Measurements from ENCODE around the gene RBM24. TPM values are rescaled to one million over a fixed set of nuclear protein-coding genes. Genes with fewer than 3 reads are reported as not detected.

Gene RBM24
- total RNA-seq, 1 experiment from 2014 or later: 0.24 TPM

DNA sequence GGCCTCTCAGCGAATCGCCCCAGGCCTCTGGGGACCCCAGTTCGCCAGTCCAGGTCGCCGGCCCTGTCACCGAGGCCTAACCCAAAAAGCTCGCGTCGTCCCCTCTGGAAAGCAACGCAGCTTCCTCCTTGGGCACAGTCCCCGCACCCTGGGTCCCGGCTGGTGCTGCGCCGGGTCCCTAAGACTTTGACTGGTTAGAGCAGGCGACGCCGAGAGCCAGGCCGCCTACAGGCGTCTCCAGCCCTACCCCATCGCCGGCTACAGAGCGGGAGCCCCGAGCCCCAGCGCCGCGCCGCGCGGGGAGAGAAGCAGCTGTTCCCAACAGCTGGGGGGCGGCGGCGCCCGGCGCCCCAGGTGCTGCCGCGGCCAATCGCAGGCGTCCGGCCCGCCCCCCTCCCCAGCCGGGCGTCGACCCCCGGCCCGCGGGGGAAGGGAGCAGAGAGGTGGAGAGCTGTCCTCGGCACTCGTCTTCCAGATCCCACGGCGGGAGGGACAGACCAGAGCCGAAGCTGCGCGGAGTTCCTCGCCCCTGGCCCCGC lies 540 bp upstream of the RBM24 start:
- no peak overlapping the region for H3K27ac ChIP-seq (ENCODE audit: low read depth, low read length, poor library complexity, severe bottlenecking)

DNA sequence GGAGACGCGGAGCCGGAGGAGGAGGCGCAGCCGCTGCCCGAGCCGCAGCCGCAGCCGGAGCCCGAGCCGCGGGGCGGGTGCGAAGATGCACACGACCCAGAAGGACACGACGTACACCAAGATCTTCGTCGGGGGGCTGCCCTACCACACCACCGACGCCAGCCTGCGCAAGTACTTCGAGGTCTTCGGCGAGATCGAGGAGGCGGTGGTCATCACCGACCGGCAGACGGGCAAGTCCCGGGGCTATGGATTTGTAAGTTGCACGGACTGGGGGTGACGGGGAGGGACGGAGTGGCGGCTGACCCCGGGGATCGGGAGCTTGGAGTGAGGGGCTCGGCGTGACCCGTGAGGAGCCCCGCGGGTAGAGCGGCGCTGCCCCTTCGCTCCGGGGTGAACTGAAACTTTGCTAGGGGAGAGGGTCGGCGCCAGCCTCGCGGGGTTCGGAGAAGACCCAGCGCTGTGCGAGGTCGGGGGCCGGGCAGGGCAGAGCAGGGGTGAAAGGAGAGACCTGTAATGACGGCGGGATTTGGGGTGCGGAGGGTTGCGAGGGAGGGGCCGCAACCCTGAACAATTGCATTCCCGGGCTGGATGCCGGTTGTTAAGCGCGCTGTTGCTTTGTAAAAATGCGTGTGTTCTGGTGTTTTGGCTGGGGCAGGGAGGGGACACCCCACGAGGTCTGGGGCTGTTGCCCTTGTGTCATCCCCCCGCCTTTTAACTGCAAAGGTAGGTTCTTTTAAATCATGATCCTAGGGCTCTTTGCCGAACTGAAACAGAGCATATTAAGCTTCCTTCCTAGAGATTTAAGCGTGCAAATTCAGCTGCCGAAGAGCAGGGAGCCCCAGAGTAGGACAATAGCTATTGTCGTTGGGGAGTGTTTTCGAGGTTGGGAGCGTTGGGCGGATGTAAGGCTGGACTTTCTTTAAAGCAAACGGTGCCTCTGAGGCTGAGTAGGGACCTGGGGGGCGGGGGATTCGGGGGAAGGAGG lies 628 bp downstream of the RBM24 start:
- CTCF ChIA-PET: no interaction called here
- no peaks in the 10 kb centered on the region for H3K36me3 ChIP-seq (ENCODE audit: insufficient read depth, low read length, poor library complexity, severe bottlenecking)
- intact Hi-C loops (cut with micrococcal nuclease; ENCODE audit: unreplicated experiment): loop anchor here (5.0 kb wide), 1 partner anchor 301 kb away; no protein-coding TSS in a partner anchor
- H3K4me3 ChIP-seq (ENCODE audit: low read depth, low read length, poor library complexity, severe bottlenecking): peak overlapping the region; percentile 57
- TF ChIP-seq, protein P1, sequence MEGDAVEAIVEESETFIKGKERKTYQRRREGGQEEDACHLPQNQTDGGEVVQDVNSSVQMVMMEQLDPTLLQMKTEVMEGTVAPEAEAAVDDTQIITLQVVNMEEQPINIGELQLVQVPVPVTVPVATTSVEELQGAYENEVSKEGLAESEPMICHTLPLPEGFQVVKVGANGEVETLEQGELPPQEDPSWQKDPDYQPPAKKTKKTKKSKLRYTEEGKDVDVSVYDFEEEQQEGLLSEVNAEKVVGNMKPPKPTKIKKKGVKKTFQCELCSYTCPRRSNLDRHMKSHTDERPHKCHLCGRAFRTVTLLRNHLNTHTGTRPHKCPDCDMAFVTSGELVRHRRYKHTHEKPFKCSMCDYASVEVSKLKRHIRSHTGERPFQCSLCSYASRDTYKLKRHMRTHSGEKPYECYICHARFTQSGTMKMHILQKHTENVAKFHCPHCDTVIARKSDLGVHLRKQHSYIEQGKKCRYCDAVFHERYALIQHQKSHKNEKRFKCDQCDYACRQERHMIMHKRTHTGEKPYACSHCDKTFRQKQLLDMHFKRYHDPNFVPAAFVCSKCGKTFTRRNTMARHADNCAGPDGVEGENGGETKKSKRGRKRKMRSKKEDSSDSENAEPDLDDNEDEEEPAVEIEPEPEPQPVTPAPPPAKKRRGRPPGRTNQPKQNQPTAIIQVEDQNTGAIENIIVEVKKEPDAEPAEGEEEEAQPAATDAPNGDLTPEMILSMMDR (conservative IDR thresholded peaks at IDR 0.05; ENCODE audit: low read depth, low read length): no peak
- no peak for TF ChIP-seq EZH2 (IDR thresholded peaks at IDR 0.05; ENCODE audit: borderline replicate concordance, low read depth, low read length, poor library complexity, severe bottlenecking)
- H3K9me3 ChIP-seq (ENCODE audit: low read depth, low read length, poor library complexity, severe bottlenecking): no peaks in the 10 kb centered on the region
- POLR2A ChIA-PET (ENCODE audit: low non-redundant PET): no interaction called here
- no peak overlapping the region for H3K27ac ChIP-seq (ENCODE audit: low read depth, low read length, poor library complexity, severe bottlenecking)
- no peak for DNase-seq (ENCODE audit: low spot score)
- no TSS peak for BruUV-seq (replicated peaks)
- peaks cover 6% of the 10 kb centered on the region for H3K27me3 ChIP-seq (replicated peaks; ENCODE audit: insufficient read depth, low read depth, low read length, poor library complexity)
- H3K4me1 ChIP-seq (ENCODE audit: insufficient read depth, low read length, poor library complexity, severe bottlenecking): peaks cover 5% of the 10 kb centered on the region

More for the DNA sequence above, 540 bp upstream of the RBM24 start:
- Histone ChIP-seq H3K4me3 (ENCODE audit: low read depth, low read length, poor library complexity, severe bottlenecking) (peak overlapping the region; percentile 57), H3K27me3 (replicated peaks; ENCODE audit: insufficient read depth, low read depth, low read length, poor library complexity) (peaks cover 6% of the 10 kb centered on the region), H3K9me3 (ENCODE audit: low read depth, low read length, poor library complexity, severe bottlenecking) (no peaks in the 10 kb centered on the region), H3K36me3 (ENCODE audit: insufficient read depth, low read length, poor library complexity, severe bottlenecking) (no peaks in the 10 kb centered on the region), H3K4me1 (ENCODE audit: insufficient read depth, low read length, poor library complexity, severe bottlenecking) (peaks cover 5% of the 10 kb centered on the region)
- BruUV-seq (replicated peaks): no TSS peak
- CTCF ChIA-PET: no interaction called here
- peak; percentile 36 for DNase-seq (ENCODE audit: low spot score)
- intact Hi-C loops (cut with micrococcal nuclease; ENCODE audit: unreplicated experiment): loop anchor here (5.0 kb wide), 1 partner anchor 302 kb away; no protein-coding TSS in a partner anchor
- TF ChIP-seq, protein P1 (conservative IDR thresholded peaks at IDR 0.05; ENCODE audit: low read depth, low read length): no peak
- no peak for TF ChIP-seq EZH2 (IDR thresholded peaks at IDR 0.05; ENCODE audit: borderline replicate concordance, low read depth, low read length, poor library complexity, severe bottlenecking)
- POLR2A ChIA-PET (ENCODE audit: low non-redundant PET): no interaction called here

DNA sequence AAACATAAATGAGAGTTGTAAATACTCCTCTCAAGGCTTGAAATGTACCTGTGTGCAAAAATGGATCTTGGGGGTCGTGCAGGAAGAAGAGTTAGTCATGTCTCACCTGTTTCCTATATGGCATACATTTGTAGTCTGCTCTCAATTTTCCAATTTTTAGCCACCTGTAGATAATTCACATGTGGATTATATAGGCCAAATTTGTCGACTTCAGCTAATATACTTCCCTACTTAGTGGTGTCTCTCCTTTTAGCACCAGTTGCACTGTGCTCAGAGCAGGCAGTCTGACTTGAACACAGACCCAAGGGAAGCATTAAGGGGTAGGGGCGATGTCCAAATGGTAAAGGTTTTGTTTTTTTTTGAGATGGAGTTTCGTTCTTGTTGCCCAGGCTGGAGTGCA lies 1.9 kb downstream of the RBM24 start:
- ChIA-PET CTCF (interaction anchor here (0.6 kb wide), 1 partner anchor 15 kb away, joined by 4 read pairs; no protein-coding TSS in a partner anchor), POLR2A (ENCODE audit: low non-redundant PET) (no interaction called here)
- Histone ChIP-seq H3K27ac (ENCODE audit: low read depth, low read length, poor library complexity, severe bottlenecking) (no peak overlapping the region), H3K36me3 (ENCODE audit: insufficient read depth, low read length, poor library complexity, severe bottlenecking) (no peaks in the 10 kb centered on the region), H3K27me3 (replicated peaks; ENCODE audit: insufficient read depth, low read depth, low read length, poor library complexity) (peaks cover 6% of the 10 kb centered on the region), H3K9me3 (ENCODE audit: low read depth, low read length, poor library complexity, severe bottlenecking) (no peaks in the 10 kb centered on the region), H3K4me3 (ENCODE audit: low read depth, low read length, poor library complexity, severe bottlenecking) (no peak overlapping the region), H3K4me1 (ENCODE audit: insufficient read depth, low read length, poor library complexity, severe bottlenecking) (peaks cover 5% of the 10 kb centered on the region)
- intact Hi-C loops (cut with micrococcal nuclease; ENCODE audit: unreplicated experiment): loop anchor here (5.0 kb wide), 1 partner anchor 299 kb away; no protein-coding TSS in a partner anchor
- no TSS peak for BruUV-seq (replicated peaks)
- no peak for DNase-seq (ENCODE audit: low spot score)
- TF ChIP-seq, protein P1 (conservative IDR thresholded peaks at IDR 0.05; ENCODE audit: low read depth, low read length): no peak
- TF ChIP-seq EZH2 (IDR thresholded peaks at IDR 0.05; ENCODE audit: borderline replicate concordance, low read depth, low read length, poor library complexity, severe bottlenecking): no peak

All from A673 (cell line).